ENCODE measurements around the gene S100A14. TPM values are rescaled to one million over a fixed set of nuclear protein-coding genes. Genes with fewer than 3 reads are reported as not detected.

The S100A14 gene
- total RNA-seq, 1 experiment from 2014 or later, result 252 TPM

DNA sequence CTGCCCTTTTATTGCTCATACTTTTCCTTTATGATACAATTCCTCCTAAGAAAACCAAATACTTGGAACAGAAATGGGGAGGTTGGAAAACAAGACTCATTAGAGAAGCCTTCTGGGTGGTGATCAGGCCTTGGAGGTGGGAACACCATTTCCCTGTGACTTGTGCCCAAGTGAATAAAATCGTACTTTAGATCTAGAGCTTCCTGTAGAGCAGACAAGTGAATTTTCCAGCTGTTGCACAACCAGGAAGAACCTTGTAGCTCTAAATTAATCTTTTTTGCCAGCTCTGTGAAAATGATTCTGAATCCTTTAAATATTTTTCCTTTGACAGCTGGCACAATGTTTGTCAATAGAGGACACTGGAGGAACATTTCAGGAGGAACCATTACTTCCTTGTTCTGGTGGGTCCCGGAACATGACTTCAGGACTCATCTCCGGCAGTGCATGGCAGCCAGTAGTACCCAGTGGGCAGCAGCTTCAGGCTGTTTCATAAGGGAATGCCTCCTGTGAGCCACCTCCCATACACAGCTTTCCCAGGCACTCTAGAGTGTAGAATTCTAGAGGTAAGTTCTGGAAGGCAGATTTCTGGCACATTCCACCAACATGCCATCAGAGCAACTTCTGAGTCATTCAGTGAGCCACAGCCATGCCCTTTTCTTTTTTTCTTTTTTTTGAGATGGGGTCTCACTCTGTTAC lies 36.8 kb upstream of the S100A14 start (continued):
- TF ChIP-seq YY1 (IDR thresholded peaks at IDR 0.05; ENCODE audit: extremely low read depth, insufficient replicate concordance, low read depth, low read length) (no peak), ELF1 (IDR thresholded peaks at IDR 0.05; ENCODE audit: borderline replicate concordance, low read depth) (no peak), SRF (IDR thresholded peaks at IDR 0.05; ENCODE audit: low read depth) (no peak), CEBPB (IDR thresholded peaks at IDR 0.05; ENCODE audit: low read depth) (no peak), RAD21 (IDR thresholded peaks at IDR 0.05; ENCODE audit: low read depth) (no peak), EZH2phosphoT487 (IDR thresholded peaks at IDR 0.05; ENCODE audit: borderline replicate concordance) (no peak), EGR1 (IDR thresholded peaks at IDR 0.05; ENCODE audit: low read depth) (no peak), REST (IDR thresholded peaks at IDR 0.05; ENCODE audit: low read depth) (no peak), FOSL1 (IDR thresholded peaks at IDR 0.05; ENCODE audit: low read depth) (no peak)

- Histone ChIP-seq H2AFZ (ENCODE audit: low read depth, low read length, poor library complexity, severe bottlenecking) (no peak overlapping the region), H3K79me2 (ENCODE audit: insufficient read depth, low read length) (no peaks in the 10 kb centered on the region), H3K9me3 (ENCODE audit: control insufficient read depth in 1 of 2, insufficient read depth in 1 of 2, low read depth in 1 of 2, low read length in 2 of 2) (no peaks in the 10 kb centered on the region), H3K27me3 (ENCODE audit: insufficient read depth, low read length) (no peaks in the 10 kb centered on the region), H3K9ac (ENCODE audit: low read length) (no peak overlapping the region), H3K4me2 (ENCODE audit: low read length) (no peak overlapping the region), H3K9me2 (ENCODE audit: insufficient read depth) (no peaks in the 10 kb centered on the region), H3K36me3 (ENCODE audit: control insufficient read depth in 1 of 2, insufficient read depth in 2 of 2, low read length in 2 of 2) (no peaks in the 10 kb centered on the region), H4K20me1 (ENCODE audit: insufficient read depth) (no peaks in the 10 kb centered on the region), H3K4me1 (ENCODE audit: control insufficient read depth in 1 of 2, insufficient read depth in 2 of 2, low read length in 2 of 2) (peaks cover 0 to 10% of the 10 kb centered on the region in 2 experiments; a peak in 2 of 4 replicates), H3K27ac (ENCODE audit: low read depth, low read length) (no peak overlapping the region), H3K4me3 (replicated peaks in 1 of 2; ENCODE audit: low read depth in 1 of 2, low read length in 2 of 2) (no peak overlapping the region)
- intact Hi-C loops (cut with micrococcal nuclease), result no loop called here
- no peak for TF ChIP-seq POLR2AphosphoS5 (IDR thresholded peaks at IDR 0.05; ENCODE audit: low read depth, low read length)
- no peak for TF ChIP-seq EGR1 (IDR thresholded peaks at IDR 0.05; ENCODE audit: low read depth)
- ChIA-PET RAD21 (ENCODE audit: low non-redundant PET in 1 of 2, low total read pairs in 2 of 2, uncharacterized antibody in 2 of 2, unreplicated experiment in 2 of 2) (no interaction called here), CTCF (no interaction called here), POLR2A (interaction anchor here (2.3 kb wide), 1 partner anchor 24 kb away, joined by 7 read pairs; the partner anchor contains the start of genes S100A1 and S100A13)
- ATAC-seq (no peak), DNase-seq (ENCODE audit: low read depth, low spot score) (no peak)
- no TSS peak for BruUV-seq (replicated peaks)
These were observed 35.6 kb upstream of the S100A14 start for GRCh38 chr1:153651771-153652170.

Measured in HCT116 (cell line).